Mesenchymal stem cell (in vitro differentiated cells and primary cell): ENCODE measurements around the gene DNAJC5G.

Experiments used
- DNase-seq: peaks from one replicate; pipeline ENCODE4 v3.0.0-alpha.2; 2013
- H2AFZ ChIP-seq: one replicate; pipeline ENCODE4 v1.6.1; 2013; ENCODE audit warnings: low read depth, mild to moderate bottlenecking, control low read depth, inconsistent platforms, low read length, moderate library complexity
- H2AK5ac ChIP-seq: 2 replicates; pipeline ENCODE4 v1.6.1; 2013; ENCODE audit warnings: low read length, moderate library complexity, mild to moderate bottlenecking, inconsistent platforms; ENCODE audit not compliant: severe bottlenecking
- H2BK120ac ChIP-seq: one replicate; pipeline ENCODE4 v1.6.1; 2013; ENCODE audit warnings: low read depth, mild to moderate bottlenecking, inconsistent platforms, low read length, moderate library complexity
- H2BK12ac ChIP-seq, 2 experiments: one replicate each; pipeline ENCODE4 v1.6.1; 2013; ENCODE audit warnings: inconsistent platforms in 2 of 2, low read length in 2 of 2, mild to moderate bottlenecking in 2 of 2, moderate library complexity in 2 of 2, control low read depth in 1 of 2
- H2BK15ac ChIP-seq: one replicate; pipeline ENCODE4 v1.6.1; 2013; ENCODE audit warnings: mild to moderate bottlenecking, low read depth, inconsistent platforms; ENCODE audit not compliant: poor library complexity, severe bottlenecking
- H2BK5ac ChIP-seq: 2 replicates; pipeline ENCODE4 v1.6.1; 2013; ENCODE audit warnings: low read depth, mild to moderate bottlenecking, low read length, control low read depth, inconsistent platforms; ENCODE audit not compliant: poor library complexity, severe bottlenecking
- H3K14ac ChIP-seq, 2 experiments: one replicate each; pipeline ENCODE4 v1.6.1; 2013; ENCODE audit warnings: inconsistent platforms in 2 of 2, low read length in 2 of 2, control low read depth in 1 of 2, mild to moderate bottlenecking in 1 of 2, moderate library complexity in 1 of 2
- H3K18ac ChIP-seq, 2 experiments: one replicate each; pipeline ENCODE4 v1.6.1; 2013; ENCODE audit warnings: inconsistent platforms in 2 of 2, low read length in 2 of 2, control low read depth in 1 of 2, low read depth in 1 of 2, mild to moderate bottlenecking in 1 of 2
- H3K23ac ChIP-seq, 2 experiments: one replicate each; pipeline ENCODE4 v1.6.1; 2013; ENCODE audit warnings: inconsistent platforms in 2 of 2, low read length in 2 of 2, mild to moderate bottlenecking in 2 of 2, moderate library complexity in 2 of 2, control low read depth in 1 of 2
- H3K27ac ChIP-seq: 2 replicates; pipeline ENCODE4 v1.5.1; 2013; ENCODE audit warnings: mild to moderate bottlenecking, moderate library complexity, low read length, control low read depth, inconsistent platforms; ENCODE audit not compliant: poor library complexity, severe bottlenecking
- H3K27me3 ChIP-seq, 2 experiments: 2 replicates each; pipeline versions ENCODE4 v1.6.1 to v1.7.0; 2013; ENCODE audit warnings: low read length in 2 of 2, mild to moderate bottlenecking in 2 of 2, moderate library complexity in 2 of 2, control low read depth in 1 of 2, inconsistent platforms in 1 of 2; ENCODE audit not compliant: control insufficient read depth in 1 of 2, insufficient read depth in 1 of 2
- H3K36me3 ChIP-seq, 2 experiments: 2 replicates each; pipeline versions ENCODE4 v1.6.1 to v1.7.0; 2013; ENCODE audit warnings: low read length in 2 of 2, control low read depth in 1 of 2, inconsistent platforms in 1 of 2, low read depth in 1 of 2, mild to moderate bottlenecking in 1 of 2; ENCODE audit not compliant: insufficient read depth in 2 of 2, control insufficient read depth in 1 of 2
- H3K4ac ChIP-seq, 2 experiments: one replicate each; pipeline ENCODE4 v1.6.1; 2013; ENCODE audit warnings: inconsistent platforms in 2 of 2, low read length in 2 of 2, mild to moderate bottlenecking in 2 of 2, moderate library complexity in 2 of 2, control low read depth in 1 of 2, low read depth in 1 of 2
- H3K4me1 ChIP-seq: 2 replicates; pipeline ENCODE4 v1.6.1; 2013; ENCODE audit warnings: low read depth, low read length, control low read depth; ENCODE audit not compliant: control insufficient read depth, insufficient read depth
- H3K4me2 ChIP-seq: 2 replicates; pipeline ENCODE4 v1.6.1; 2013; ENCODE audit warnings: low read length, mild to moderate bottlenecking, inconsistent platforms; ENCODE audit not compliant: poor library complexity, severe bottlenecking
- H3K4me3 ChIP-seq, 2 experiments: 2 replicates each; pipeline versions ENCODE4 v1.5.1 to v1.7.0; 2013; ENCODE audit warnings: low read length in 2 of 2, mild to moderate bottlenecking in 2 of 2, control low read depth in 1 of 2, low read depth in 1 of 2; ENCODE audit not compliant: insufficient read depth in 1 of 2
- H3K79me1 ChIP-seq: replicated peaks from 2 replicates; pipeline ENCODE4 v1.6.1; 2013; ENCODE audit warnings: mild to moderate bottlenecking, control low read depth, low read length, inconsistent platforms; ENCODE audit not compliant: poor library complexity, severe bottlenecking
- H3K9ac ChIP-seq: 2 replicates; pipeline ENCODE4 v1.7.0; 2013; ENCODE audit warnings: mild to moderate bottlenecking, low read length, moderate library complexity
- H3K9me3 ChIP-seq: 2 replicates; pipeline ENCODE4 v1.7.0; 2013; ENCODE audit warnings: mild to moderate bottlenecking, low read length; ENCODE audit not compliant: control insufficient read depth
- H4K8ac ChIP-seq: one replicate; pipeline ENCODE4 v1.6.1; 2013; ENCODE audit warnings: inconsistent platforms, mild to moderate bottlenecking, low read length, moderate library complexity
- H4K91ac ChIP-seq: one replicate; pipeline ENCODE4 v1.6.1; 2013; ENCODE audit warnings: mild to moderate bottlenecking, low read length, inconsistent platforms
- WGBS: methylation state at CpG from one replicate; pipeline ENCODE4 v1.1.7; 2013; ENCODE audit warnings: mixed read lengths; 5-methylcytosine and 5-hydroxymethylcytosine counted together

The DNAJC5G gene

GRCh38 chr2:27281855-27282559, 6.8 kb downstream of the DNAJC5G start, which contains the start of gene TRIM54:
TSS of gene TRIM54 (plus strand) at chr2:27282429. CDS start at chr2:27282732, 303 bp downstream.
- H2AK5ac ChIP-seq = no peak within 1 kb of the TSS
- H3K27me3 ChIP-seq = peaks cover 33 to 66% of the 10 kb centered on the region in 2 experiments
- H2AFZ ChIP-seq = no peak within 1 kb of the TSS
- H2BK5ac ChIP-seq = no peak within 1 kb of the TSS
- H3K9me3 ChIP-seq = no peaks in the 10 kb centered on the region
- H3K23ac ChIP-seq = no peak within 1 kb of the TSS
- H2BK12ac ChIP-seq = peak within 1 kb of the TSS; percentile 0 to 19
- H3K79me1 ChIP-seq = no peaks in the 10 kb centered on the region
- no peak within 1 kb of the TSS for H3K4ac ChIP-seq
- no peak within 1 kb of the TSS for H3K4me2 ChIP-seq
- no peak within 1 kb of the TSS for H2BK15ac ChIP-seq
- WGBS = 72% methylated on average over 5 of the region's 5 CpGs
- no peak within 1 kb of the TSS for H3K4me3 ChIP-seq
- H3K36me3 ChIP-seq = no peaks in the 10 kb centered on the region
- H3K4me1 ChIP-seq = peaks cover 3% of the 10 kb centered on the region
- H4K8ac ChIP-seq = no peak within 1 kb of the TSS
- H3K27ac ChIP-seq = no peak within 1 kb of the TSS
- peak within 1 kb of the TSS in 1 of 2 experiments; percentile 56 for H3K18ac ChIP-seq
- no peak for DNase-seq
- H2BK120ac ChIP-seq = no peak within 1 kb of the TSS
- no peak within 1 kb of the TSS for H3K9ac ChIP-seq
- peak within 1 kb of the TSS in 1 of 2 experiments; percentile 88 for H3K14ac ChIP-seq
- H4K91ac ChIP-seq = peak within 1 kb of the TSS; percentile 0

- Histone ChIP-seq H3K9ac (no peak overlapping the region), H3K18ac (no peak overlapping the region), H3K4me1 (peaks cover 3% of the 10 kb centered on the region), H2AFZ (no peak overlapping the region), H3K23ac (no peak overlapping the region), H2BK5ac (no peak overlapping the region), H2AK5ac (no peak overlapping the region), H2BK12ac (peak overlapping the region; percentile 0 to 12), H2BK15ac (no peak overlapping the region), H3K4me3 (no peak overlapping the region), H3K9me3 (no peaks in the 10 kb centered on the region), H3K36me3 (no peaks in the 10 kb centered on the region), H3K4me2 (no peak overlapping the region), H4K8ac (no peak overlapping the region), H3K4ac (no peak overlapping the region), H3K27me3 (peaks cover 36 to 68% of the 10 kb centered on the region in 2 experiments), H2BK120ac (no peak overlapping the region), H3K14ac (peak overlapping the region in 1 of 2 experiments; percentile 88), H3K79me1 (no peaks in the 10 kb centered on the region), H3K27ac (no peak overlapping the region), H4K91ac (peak overlapping the region; percentile 0)
- 44% methylated on average over 3 of the region's 5 CpGs for WGBS
- no peak for DNase-seq
Observed at GRCh38 chr2:27282892-27283291, 7.7 kb downstream of the DNAJC5G start.

- DNase-seq = no peak
- H3K18ac ChIP-seq = no peak overlapping the region
- peaks cover 3% of the 10 kb centered on the region for H3K4me1 ChIP-seq
- no peak overlapping the region for H3K4me2 ChIP-seq
- H4K91ac ChIP-seq = no peak overlapping the region
- no peak overlapping the region for H2BK15ac ChIP-seq
- no peak overlapping the region for H4K8ac ChIP-seq
- H3K36me3 ChIP-seq = no peaks in the 10 kb centered on the region
- no peaks in the 10 kb centered on the region for H3K9me3 ChIP-seq
- no peak overlapping the region for H2BK120ac ChIP-seq
- H2AFZ ChIP-seq = no peak overlapping the region
- H2BK12ac ChIP-seq = no peak overlapping the region
- H3K27ac ChIP-seq = no peak overlapping the region
- H3K9ac ChIP-seq = no peak overlapping the region
- H3K23ac ChIP-seq = no peak overlapping the region
- no peaks in the 10 kb centered on the region for H3K79me1 ChIP-seq
- no peak overlapping the region for H2BK5ac ChIP-seq
- no peak overlapping the region for H2AK5ac ChIP-seq
- H3K4ac ChIP-seq = no peak overlapping the region
- no peak overlapping the region for H3K4me3 ChIP-seq
- no CpG with 5 or more reads among the region's 1 CpG for WGBS
- H3K27me3 ChIP-seq = peaks cover 41 to 76% of the 10 kb centered on the region in 2 experiments
- H3K14ac ChIP-seq = no peak overlapping the region
Observed at GRCh38 chr2:27284996-27285395, 9.8 kb downstream of the DNAJC5G start.

GRCh38 chr2:27285481-27285880, 10.2 kb downstream of the DNAJC5G start:
- no peak overlapping the region for H3K4me2 ChIP-seq

More at GRCh38 chr2:27285481-27285880, 10.2 kb downstream of the DNAJC5G start:
- Histone ChIP-seq H3K9me3 (no peaks in the 10 kb centered on the region), H3K18ac (no peak overlapping the region), H3K4me3 (no peak overlapping the region), H2AFZ (no peak overlapping the region), H3K23ac (no peak overlapping the region), H3K27me3 (peaks cover 41 to 74% of the 10 kb centered on the region in 2 experiments), H3K36me3 (no peaks in the 10 kb centered on the region), H3K14ac (no peak overlapping the region), H2BK15ac (no peak overlapping the region), H2BK120ac (no peak overlapping the region), H3K79me1 (no peaks in the 10 kb centered on the region), H3K4ac (no peak overlapping the region), H3K27ac (no peak overlapping the region), H2BK12ac (no peak overlapping the region), H4K91ac (no peak overlapping the region), H4K8ac (no peak overlapping the region), H2BK5ac (no peak overlapping the region), H2AK5ac (no peak overlapping the region), H3K4me1 (peaks cover 3% of the 10 kb centered on the region), H3K9ac (no peak overlapping the region)
- DNase-seq = no peak
- 100% methylated on average over 1 of the region's 6 CpGs for WGBS
